Measurements from ENCODE around the gene SPHK1.

SPHK1 gene

GRCh38 chr17:76381633-76382350 lies 2.6 kb upstream of the SPHK1 start:
- Histone ChIP-seq H3K9ac (ENCODE audit: low read length) (no peak overlapping the region), H3K4me1 (ENCODE audit: control insufficient read depth, insufficient read depth, low read length) (peaks cover 32% of the 10 kb centered on the region), H3K36me3 (ENCODE audit: control insufficient read depth, insufficient read depth, low read length) (no peaks in the 10 kb centered on the region), H3K27me3 (ENCODE audit: control insufficient read depth, insufficient read depth, low read length) (peaks cover 30% of the 10 kb centered on the region), H3K4me3 (ENCODE audit: low read length) (no peak overlapping the region), H3K9me3 (ENCODE audit: control insufficient read depth, low read length) (no peaks in the 10 kb centered on the region)

GRCh38 chr17:76382351-76382802 lies 2.0 kb upstream of the SPHK1 start:
- no peak overlapping the region for H3K4me3 ChIP-seq (ENCODE audit: low read length)
- peaks cover 32% of the 10 kb centered on the region for H3K4me1 ChIP-seq (ENCODE audit: control insufficient read depth, insufficient read depth, low read length)
- H3K27me3 ChIP-seq (ENCODE audit: control insufficient read depth, insufficient read depth, low read length): peaks cover 30% of the 10 kb centered on the region
- no peaks in the 10 kb centered on the region for H3K9me3 ChIP-seq (ENCODE audit: control insufficient read depth, low read length)
- no peak overlapping the region for H3K9ac ChIP-seq (ENCODE audit: low read length)
- H3K36me3 ChIP-seq (ENCODE audit: control insufficient read depth, insufficient read depth, low read length): no peaks in the 10 kb centered on the region

GRCh38 chr17:76382803-76383545 lies 1.4 kb upstream of the SPHK1 start:
- Histone ChIP-seq H3K9me3 (ENCODE audit: control insufficient read depth, low read length) (no peaks in the 10 kb centered on the region), H3K4me3 (ENCODE audit: low read length) (peak overlapping the region; percentile 36), H3K9ac (ENCODE audit: low read length) (peak overlapping the region; percentile 15), H3K27me3 (ENCODE audit: control insufficient read depth, insufficient read depth, low read length) (peaks cover 30% of the 10 kb centered on the region), H3K36me3 (ENCODE audit: control insufficient read depth, insufficient read depth, low read length) (no peaks in the 10 kb centered on the region), H3K4me1 (ENCODE audit: control insufficient read depth, insufficient read depth, low read length) (peaks cover 32% of the 10 kb centered on the region)

DNA sequence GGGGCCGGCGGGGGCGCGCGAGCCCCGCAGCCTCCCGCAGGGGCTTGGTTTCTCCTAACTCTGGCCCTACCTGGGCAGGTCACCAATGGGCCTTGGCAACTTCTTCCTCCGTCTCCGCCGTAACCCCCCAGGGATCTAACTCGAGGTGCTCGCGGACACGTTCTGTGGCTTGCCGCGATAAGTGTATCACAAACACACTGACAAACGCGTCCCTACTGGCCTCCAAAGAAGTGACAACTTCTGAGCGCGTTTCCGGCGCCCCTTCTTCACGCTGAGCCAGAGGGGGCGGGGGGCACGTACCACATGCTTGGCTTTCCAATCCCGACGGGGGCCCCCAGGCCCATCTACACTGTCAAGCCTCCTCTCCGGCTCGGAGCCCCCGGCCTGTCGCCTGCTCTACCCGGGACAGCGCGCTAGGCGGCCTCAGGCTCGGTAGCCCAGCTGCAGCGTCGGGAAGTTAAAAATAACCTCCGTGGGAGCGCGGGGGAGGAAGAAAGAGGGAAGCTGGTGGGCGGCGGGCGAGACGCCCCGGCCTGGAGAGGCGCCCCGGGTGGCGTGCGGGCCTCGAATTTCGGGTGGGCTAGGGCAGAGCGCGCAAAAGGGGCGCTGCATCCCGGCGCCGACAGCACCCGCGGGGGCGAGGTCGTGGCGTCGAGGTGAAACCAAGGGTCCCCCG lies 725 bp upstream of the SPHK1 start:
- peaks cover 32% of the 10 kb centered on the region for H3K4me1 ChIP-seq (ENCODE audit: control insufficient read depth, insufficient read depth, low read length)
- no peaks in the 10 kb centered on the region for H3K9me3 ChIP-seq (ENCODE audit: control insufficient read depth, low read length)
- peak overlapping the region; percentile 15 for H3K9ac ChIP-seq (ENCODE audit: low read length)
- no peaks in the 10 kb centered on the region for H3K36me3 ChIP-seq (ENCODE audit: control insufficient read depth, insufficient read depth, low read length)
- H3K4me3 ChIP-seq (ENCODE audit: low read length): peak overlapping the region; percentile 36
- peaks cover 30% of the 10 kb centered on the region for H3K27me3 ChIP-seq (ENCODE audit: control insufficient read depth, insufficient read depth, low read length)

DNA sequence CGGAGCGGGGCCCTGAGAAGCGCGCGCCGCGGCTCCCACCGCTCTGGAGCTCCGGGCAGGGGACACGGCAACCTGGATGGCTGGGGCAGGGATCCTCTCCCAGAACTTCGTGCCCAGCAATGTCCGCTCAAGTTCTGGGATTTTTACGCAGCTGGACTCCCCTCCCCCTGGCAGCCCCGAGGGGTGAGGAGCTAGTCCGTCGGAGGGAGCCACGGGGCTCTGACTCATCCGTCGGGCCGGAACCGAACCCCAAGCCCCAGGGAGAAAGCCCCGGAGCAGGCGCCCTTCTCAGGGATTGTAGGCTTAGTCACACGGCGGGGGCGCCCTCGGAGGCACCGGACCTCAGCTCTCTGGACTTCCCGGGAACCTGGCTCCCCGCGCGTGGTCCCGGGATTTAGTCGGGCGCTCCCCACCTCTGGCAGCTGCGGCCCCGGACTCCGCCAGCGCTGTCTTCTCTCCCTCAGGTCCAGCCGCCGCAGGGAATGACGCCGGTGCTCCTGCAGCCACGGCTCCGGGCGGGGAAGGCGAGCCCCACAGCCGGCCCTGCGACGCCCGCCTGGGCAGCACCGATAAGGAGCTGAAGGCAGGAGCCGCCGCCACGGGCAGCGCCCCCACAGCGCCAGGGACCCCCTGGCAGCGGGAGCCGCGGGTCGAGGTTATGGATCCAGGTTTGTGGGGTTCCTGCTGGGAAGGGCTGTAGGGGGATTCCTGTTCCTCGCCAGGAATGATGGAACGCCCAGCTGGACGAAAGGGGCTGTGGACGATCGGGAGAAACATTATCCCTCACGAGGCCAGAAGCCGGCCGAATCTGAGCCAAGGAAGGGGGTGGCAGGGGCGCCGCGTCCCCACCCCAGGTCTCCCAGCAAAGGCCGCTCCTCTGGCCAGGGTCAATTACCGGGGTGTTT lies 830 bp downstream of the SPHK1 start:
- Histone ChIP-seq H3K9me3 (ENCODE audit: control insufficient read depth, low read length) (no peaks in the 10 kb centered on the region), H3K4me1 (ENCODE audit: control insufficient read depth, insufficient read depth, low read length) (peaks cover 32% of the 10 kb centered on the region), H3K36me3 (ENCODE audit: control insufficient read depth, insufficient read depth, low read length) (no peaks in the 10 kb centered on the region), H3K9ac (ENCODE audit: low read length) (peak overlapping the region; percentile 47), H3K27me3 (ENCODE audit: control insufficient read depth, insufficient read depth, low read length) (peaks cover 30% of the 10 kb centered on the region), H3K4me3 (ENCODE audit: low read length) (peak overlapping the region; percentile 41)

DNA sequence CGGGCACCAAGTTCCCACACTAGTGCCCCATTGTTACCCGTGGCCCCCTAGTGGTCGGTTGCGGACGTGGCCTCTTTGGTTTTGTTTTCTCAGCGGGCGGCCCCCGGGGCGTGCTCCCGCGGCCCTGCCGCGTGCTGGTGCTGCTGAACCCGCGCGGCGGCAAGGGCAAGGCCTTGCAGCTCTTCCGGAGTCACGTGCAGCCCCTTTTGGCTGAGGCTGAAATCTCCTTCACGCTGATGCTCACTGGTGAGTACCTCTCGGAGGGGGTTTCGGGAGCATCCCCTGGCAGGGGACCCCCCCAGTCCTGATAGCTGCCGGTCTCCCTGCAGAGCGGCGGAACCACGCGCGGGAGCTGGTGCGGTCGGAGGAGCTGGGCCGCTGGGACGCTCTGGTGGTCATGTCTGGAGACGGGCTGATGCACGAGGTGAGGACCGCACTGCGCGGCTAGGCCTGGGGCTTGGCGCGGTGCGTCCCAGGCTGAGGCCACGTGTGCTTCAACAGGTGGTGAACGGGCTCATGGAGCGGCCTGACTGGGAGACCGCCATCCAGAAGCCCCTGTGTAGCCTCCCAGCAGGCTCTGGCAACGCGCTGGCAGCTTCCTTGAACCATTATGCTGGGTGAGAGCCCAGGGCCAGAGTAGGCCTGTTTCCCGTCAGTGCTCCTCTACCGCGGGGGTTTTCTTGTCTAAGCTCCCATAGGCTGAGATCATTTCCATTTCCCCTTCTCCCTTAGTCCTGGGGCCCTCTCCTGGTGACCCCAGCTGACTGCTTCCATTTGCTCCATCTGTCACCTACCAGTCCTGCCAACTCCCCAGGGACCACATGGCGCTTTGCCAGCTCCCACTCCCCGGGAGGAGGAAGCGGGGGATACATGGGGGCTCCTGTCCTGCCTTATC lies 1.7 kb downstream of the SPHK1 start:
- H3K4me3 ChIP-seq (ENCODE audit: low read length): peak overlapping the region; percentile 41
- H3K36me3 ChIP-seq (ENCODE audit: control insufficient read depth, insufficient read depth, low read length): no peaks in the 10 kb centered on the region
- peak overlapping the region; percentile 47 for H3K9ac ChIP-seq (ENCODE audit: low read length)
- peaks cover 32% of the 10 kb centered on the region for H3K4me1 ChIP-seq (ENCODE audit: control insufficient read depth, insufficient read depth, low read length)
- peaks cover 30% of the 10 kb centered on the region for H3K27me3 ChIP-seq (ENCODE audit: control insufficient read depth, insufficient read depth, low read length)
- H3K9me3 ChIP-seq (ENCODE audit: control insufficient read depth, low read length): no peaks in the 10 kb centered on the region

GRCh38 chr17:76386966-76387765 lies 2.8 kb downstream of the SPHK1 start:
- no peak overlapping the region for H3K4me3 ChIP-seq (ENCODE audit: low read length)
- H3K9me3 ChIP-seq (ENCODE audit: control insufficient read depth, low read length): no peaks in the 10 kb centered on the region
- no peak overlapping the region for H3K9ac ChIP-seq (ENCODE audit: low read length)
- H3K27me3 ChIP-seq (ENCODE audit: control insufficient read depth, insufficient read depth, low read length): peaks cover 30% of the 10 kb centered on the region
- no peaks in the 10 kb centered on the region for H3K36me3 ChIP-seq (ENCODE audit: control insufficient read depth, insufficient read depth, low read length)
- H3K4me1 ChIP-seq (ENCODE audit: control insufficient read depth, insufficient read depth, low read length): peaks cover 32% of the 10 kb centered on the region

DNA sequence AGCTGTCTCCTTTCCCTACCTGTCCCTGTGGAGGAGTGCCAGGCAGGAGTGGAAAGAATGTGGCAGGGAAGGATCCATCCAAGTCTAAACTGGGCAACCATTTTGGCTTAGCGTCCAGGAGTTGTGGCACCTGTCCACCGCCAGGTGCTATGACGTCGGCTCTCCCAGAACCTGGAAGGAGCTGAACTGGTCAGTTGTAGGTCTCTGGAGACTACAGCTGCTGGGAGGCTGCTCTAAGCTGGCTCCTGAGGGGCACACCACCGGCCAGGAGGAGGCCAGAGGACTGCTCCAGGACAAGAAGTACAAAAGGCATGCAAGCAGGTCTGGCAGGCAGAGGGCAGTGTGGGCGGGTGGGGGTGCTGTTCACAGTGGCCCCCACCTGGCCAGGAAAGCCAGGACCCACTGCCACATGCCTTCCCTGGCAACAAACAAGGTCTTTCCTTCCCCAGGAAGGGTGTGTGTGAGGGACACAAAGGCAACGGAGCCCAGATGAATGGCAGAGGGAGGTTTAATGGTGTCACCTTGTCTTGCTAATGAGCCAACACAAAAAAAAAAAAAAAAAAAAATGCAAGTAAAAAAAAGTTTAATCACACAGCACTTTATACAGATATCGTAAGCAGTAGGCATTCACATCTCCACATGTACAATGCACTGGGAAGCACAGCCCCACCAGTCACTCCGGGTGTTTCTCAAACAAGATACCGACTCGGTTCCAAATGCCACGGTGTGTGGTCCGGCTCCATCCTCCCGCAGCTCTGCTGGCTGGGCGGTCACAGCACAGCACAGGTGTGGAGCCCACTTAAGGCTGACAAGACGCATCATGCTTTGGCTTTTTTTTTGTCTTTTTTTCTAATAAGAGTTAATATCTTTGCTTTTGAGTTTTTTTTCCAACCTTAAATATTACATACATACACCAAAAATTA lies 4.8 kb downstream of the SPHK1 start:
- H3K36me3 ChIP-seq (ENCODE audit: control insufficient read depth, insufficient read depth, low read length): no peaks in the 10 kb centered on the region
- H3K27me3 ChIP-seq (ENCODE audit: control insufficient read depth, insufficient read depth, low read length): peaks cover 16% of the 10 kb centered on the region
- H3K4me3 ChIP-seq (ENCODE audit: low read length): no peak overlapping the region
- no peaks in the 10 kb centered on the region for H3K9me3 ChIP-seq (ENCODE audit: control insufficient read depth, low read length)
- peaks cover 20% of the 10 kb centered on the region for H3K4me1 ChIP-seq (ENCODE audit: control insufficient read depth, insufficient read depth, low read length)
- no peak overlapping the region for H3K9ac ChIP-seq (ENCODE audit: low read length)

DNA sequence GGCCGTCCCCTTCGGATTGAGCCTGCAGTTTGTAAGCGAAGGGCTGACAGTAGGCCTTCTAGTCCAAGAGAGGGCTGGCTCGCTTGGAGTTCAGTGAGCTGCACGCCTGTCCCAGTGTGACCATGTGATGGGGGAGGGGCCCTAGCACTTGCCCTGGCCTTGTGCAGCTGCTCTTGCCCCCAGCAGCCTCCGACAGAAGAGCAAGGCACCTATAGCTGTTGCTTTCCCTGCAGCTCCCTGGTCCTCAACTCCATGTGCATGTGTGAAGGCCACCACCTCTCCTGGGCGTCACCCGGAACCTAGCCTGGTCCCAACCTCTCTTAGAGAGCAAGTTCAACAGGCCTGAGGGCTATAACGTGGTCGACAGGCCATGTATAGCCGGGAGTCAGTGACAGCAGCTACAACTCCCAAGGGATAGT lies 5.6 kb downstream of the SPHK1 start:
- H3K9me3 ChIP-seq (ENCODE audit: control insufficient read depth, low read length): no peaks in the 10 kb centered on the region
- no peak overlapping the region for H3K9ac ChIP-seq (ENCODE audit: low read length)
- no peaks in the 10 kb centered on the region for H3K36me3 ChIP-seq (ENCODE audit: control insufficient read depth, insufficient read depth, low read length)
- peaks cover 13% of the 10 kb centered on the region for H3K27me3 ChIP-seq (ENCODE audit: control insufficient read depth, insufficient read depth, low read length)
- peaks cover 16% of the 10 kb centered on the region for H3K4me1 ChIP-seq (ENCODE audit: control insufficient read depth, insufficient read depth, low read length)
- H3K4me3 ChIP-seq (ENCODE audit: low read length): no peak overlapping the region

Data from mucosa of stomach (tissue), 1 donor.